MV-4-11 (cell line): ENCODE results near the gene PANX1.

ENCODE experiments used
- DNase-seq: peaks from one replicate; lab custom pipeline; 2025; lab: John Stamatoyannopoulos, UW

PANX1 gene

GRCh38 chr11:94185416-94186084, 56.9 kb downstream of the PANX1 start:
- no peak for DNase-seq

- DNase-seq = no peak
Observed at GRCh38 chr11:94186342-94187203, 57.9 kb downstream of the PANX1 start.

- no peak for DNase-seq
Observed at GRCh38 chr11:94193288-94193687, 64.6 kb downstream of the PANX1 start.

GRCh38 chr11:94194712-94195111, 66.1 kb downstream of the PANX1 start:
- no peak for DNase-seq

- DNase-seq = no peak
Observed at GRCh38 chr11:94196363-94196762, 67.7 kb downstream of the PANX1 start.

- no peak for DNase-seq
Observed at GRCh38 chr11:94198718-94199117, 70.1 kb downstream of the PANX1 start.

GRCh38 chr11:94199136-94200130, 70.8 kb downstream of the PANX1 start:
- no peak for DNase-seq

- DNase-seq = no peak
Observed at GRCh38 chr11:94201004-94201465, 72.4 kb downstream of the PANX1 start.

GRCh38 chr11:94203070-94203469, 74.4 kb downstream of the PANX1 start:
- DNase-seq = no peak

GRCh38 chr11:94211261-94211830, 82.7 kb downstream of the PANX1 start:
- DNase-seq = no peak

GRCh38 chr11:94212898-94213297, 84.3 kb downstream of the PANX1 start:
- DNase-seq = no peak

- peak; percentile 43 for DNase-seq
Observed at GRCh38 chr11:94217705-94218104, 89.1 kb downstream of the PANX1 start.

GRCh38 chr11:94218372-94218771, 89.7 kb downstream of the PANX1 start:
- DNase-seq = no peak

GRCh38 chr11:94219771-94220170, 91.1 kb downstream of the PANX1 start:
- no peak for DNase-seq

GRCh38 chr11:94224078-94224477, 95.4 kb downstream of the PANX1 start:
- DNase-seq = no peak
